CD8-positive, alpha-beta memory T cell (primary cell): ENCODE results near the gene RPL28. TPM values are rescaled to one million over a fixed set of nuclear protein-coding genes. Genes with fewer than 3 reads are reported as not detected.

Experiments used
- polyA plus RNA-seq: library from polyadenylated mRNA; unstranded; fragments of 300-500 nt; fragmentation: Illumina TruSeq; gene quantifications from one replicate; pipeline ENCODE4 v1.2.3, GENCODE V29; 2021
- total RNA-seq, 2 experiments: library from RNA; stranded (reverse); gene quantifications; one replicate each; pipeline ENCODE4 v1.2.3, GENCODE V29; 2021

RPL28 gene
- total and polyA plus RNA-seq, 3 experiments from 2014 or later = 615 to 2,381 (median 2,376) TPM

Other genes starting within 250 kb of the RPL28 start
- gene TNNT1, start 236.7 kb upstream of the RPL28 start, total RNA-seq = not detected
- not detected for gene TNNT1, start 236.7 kb upstream of the RPL28 start, polyA plus RNA-seq
- not detected for gene TNNI3, start 228.2 kb upstream of the RPL28 start, total RNA-seq
- not detected for gene TNNI3, start 228.2 kb upstream of the RPL28 start, polyA plus RNA-seq
- under 1 TPM in 1 of 2 experiments, not detected in 1; 0.27 TPM for gene DNAAF3, start 219.3 kb upstream of the RPL28 start, total RNA-seq
- gene DNAAF3, start 219.3 kb upstream of the RPL28 start, polyA plus RNA-seq = not detected
- gene SYT5, start 205.6 kb upstream of the RPL28 start, total RNA-seq = not detected
- 0.37 TPM for gene SYT5, start 205.6 kb upstream of the RPL28 start, polyA plus RNA-seq
- gene PTPRH, start 176.4 kb upstream of the RPL28 start, total RNA-seq = not detected
- gene PTPRH, start 176.4 kb upstream of the RPL28 start, polyA plus RNA-seq = not detected
- gene TMEM86B, start 157.2 kb upstream of the RPL28 start, total RNA-seq = 10 to 100 TPM in 1 of 2 experiments, 1 to 10 TPM in 1; 8.5 to 10.3 TPM
- 2.9 TPM for gene TMEM86B, start 157.2 kb upstream of the RPL28 start, polyA plus RNA-seq
- 100 to 1,000 TPM; 216 to 225 TPM for gene PPP6R1, start 126.9 kb upstream of the RPL28 start, total RNA-seq
- 143 TPM for gene PPP6R1, start 126.9 kb upstream of the RPL28 start, polyA plus RNA-seq
- 10 to 100 TPM; 82.9 to 84.1 TPM for gene HSPBP1, start 105.8 kb upstream of the RPL28 start, total RNA-seq
- 46.4 TPM for gene HSPBP1, start 105.8 kb upstream of the RPL28 start, polyA plus RNA-seq
- gene BRSK1, start 101.9 kb upstream of the RPL28 start, total RNA-seq = 1 to 10 TPM; 4.1 to 5.7 TPM
- 0.82 TPM for gene BRSK1, start 101.9 kb upstream of the RPL28 start, polyA plus RNA-seq
- under 1 TPM in 1 of 2 experiments, not detected in 1; 0.53 TPM for gene TMEM150B, start 60.6 kb upstream of the RPL28 start, total RNA-seq
- not detected for gene TMEM150B, start 60.6 kb upstream of the RPL28 start, polyA plus RNA-seq
- 10 to 100 TPM; 14.6 to 15.0 TPM for gene KMT5C, start 46.1 kb upstream of the RPL28 start, total RNA-seq
- gene KMT5C, start 46.1 kb upstream of the RPL28 start, polyA plus RNA-seq = 1.6 TPM
- gene COX6B2, start 31.2 kb upstream of the RPL28 start, total RNA-seq = not detected
- not detected for gene COX6B2, start 31.2 kb upstream of the RPL28 start, polyA plus RNA-seq
- gene GARIN5B, start 22.7 kb upstream of the RPL28 start, total RNA-seq = not detected
- gene GARIN5B, start 22.7 kb upstream of the RPL28 start, polyA plus RNA-seq = not detected
- gene IL11, start 15.5 kb upstream of the RPL28 start, total RNA-seq = under 1 TPM; 0.27 to 0.37 TPM
- gene IL11, start 15.5 kb upstream of the RPL28 start, polyA plus RNA-seq = not detected
- gene TMEM190, start 9.1 kb upstream of the RPL28 start, total RNA-seq = not detected
- gene TMEM190, start 9.1 kb upstream of the RPL28 start, polyA plus RNA-seq = not detected
- 10 to 100 TPM; 13.3 to 14.1 TPM for gene TMEM238, start 1.6 kb upstream of the RPL28 start, total RNA-seq
- 1.9 TPM for gene TMEM238, start 1.6 kb upstream of the RPL28 start, polyA plus RNA-seq
- gene UBE2S, start 21.9 kb downstream of the RPL28 start, total RNA-seq = 100 to 1,000 TPM; 263 to 291 TPM
- 42.5 TPM for gene UBE2S, start 21.9 kb downstream of the RPL28 start, polyA plus RNA-seq
- gene SHISA7, start 57.4 kb downstream of the RPL28 start, total RNA-seq = not detected
- gene SHISA7, start 57.4 kb downstream of the RPL28 start, polyA plus RNA-seq = not detected
- gene ISOC2, start 75.7 kb downstream of the RPL28 start, total RNA-seq = 10 to 100 TPM; 33.7 to 38.8 TPM
- 32.0 TPM for gene ISOC2, start 75.7 kb downstream of the RPL28 start, polyA plus RNA-seq
- gene C19orf85, start 78.8 kb downstream of the RPL28 start, total RNA-seq = not detected
- gene C19orf85, start 78.8 kb downstream of the RPL28 start, polyA plus RNA-seq = not detected
- gene ZNF628, start 90.7 kb downstream of the RPL28 start, total RNA-seq = 1 to 10 TPM; 8.3 to 8.7 TPM
- gene ZNF628, start 90.7 kb downstream of the RPL28 start, polyA plus RNA-seq = 0.36 TPM
- gene NAT14, start 99.3 kb downstream of the RPL28 start, total RNA-seq = 10 to 100 TPM; 27.5 to 28.4 TPM
- 7.0 TPM for gene NAT14, start 99.3 kb downstream of the RPL28 start, polyA plus RNA-seq
- gene SSC5D, start 102.5 kb downstream of the RPL28 start, total RNA-seq = 1 to 10 TPM in 1 of 2 experiments, under 1 TPM in 1; 0.35 to 1.2 TPM
- not detected for gene SSC5D, start 102.5 kb downstream of the RPL28 start, polyA plus RNA-seq
- gene SBK2, start 151.2 kb downstream of the RPL28 start, total RNA-seq = not detected
- gene SBK2, start 151.2 kb downstream of the RPL28 start, polyA plus RNA-seq = not detected
- gene SBK3, start 159.6 kb downstream of the RPL28 start, total RNA-seq = not detected
- gene SBK3, start 159.6 kb downstream of the RPL28 start, polyA plus RNA-seq = not detected
- gene ZNF579, start 194.9 kb downstream of the RPL28 start, total RNA-seq = 1 to 10 TPM; 6.0 to 6.6 TPM
- 0.35 TPM for gene ZNF579, start 194.9 kb downstream of the RPL28 start, polyA plus RNA-seq
- 10 to 100 TPM; 23.9 to 25.8 TPM for gene FIZ1, start 213.6 kb downstream of the RPL28 start, total RNA-seq
- gene FIZ1, start 213.6 kb downstream of the RPL28 start, polyA plus RNA-seq = 4.6 TPM
- 10 to 100 TPM; 13.9 to 15.8 TPM for gene ZNF524, start 214.4 kb downstream of the RPL28 start, total RNA-seq
- 35.9 TPM for gene ZNF524, start 214.4 kb downstream of the RPL28 start, polyA plus RNA-seq
- gene ZNF865, start 219.7 kb downstream of the RPL28 start, total RNA-seq = 10 to 100 TPM; 12.7 to 15.3 TPM
- 0.21 TPM for gene ZNF865, start 219.7 kb downstream of the RPL28 start, polyA plus RNA-seq
- 1 to 10 TPM; 2.6 to 2.9 TPM for gene ZNF784, start 238.6 kb downstream of the RPL28 start, total RNA-seq
- 1.0 TPM for gene ZNF784, start 238.6 kb downstream of the RPL28 start, polyA plus RNA-seq